ENCODE measurements around the gene GPR78. TPM values are rescaled to one million over a fixed set of nuclear protein-coding genes. Genes with fewer than 3 reads are reported as not detected.
"Not testable (repeated sequence)": the region's sequence is repeated elsewhere in the genome, so short reads cannot be mapped to it uniquely, and the experiment has no call there.

GPR78 gene
- total RNA-seq, 1 experiment from 2014 or later = not detected

GRCh38 chr4:8624601-8625272 is 44.5 kb downstream of the GPR78 start:
- DNase-seq (ENCODE audit: low spot score); in situ Hi-C loops (cut with HindIII; ENCODE audit: low sequenced_read_pairs): not testable (repeated sequence)

DNA sequence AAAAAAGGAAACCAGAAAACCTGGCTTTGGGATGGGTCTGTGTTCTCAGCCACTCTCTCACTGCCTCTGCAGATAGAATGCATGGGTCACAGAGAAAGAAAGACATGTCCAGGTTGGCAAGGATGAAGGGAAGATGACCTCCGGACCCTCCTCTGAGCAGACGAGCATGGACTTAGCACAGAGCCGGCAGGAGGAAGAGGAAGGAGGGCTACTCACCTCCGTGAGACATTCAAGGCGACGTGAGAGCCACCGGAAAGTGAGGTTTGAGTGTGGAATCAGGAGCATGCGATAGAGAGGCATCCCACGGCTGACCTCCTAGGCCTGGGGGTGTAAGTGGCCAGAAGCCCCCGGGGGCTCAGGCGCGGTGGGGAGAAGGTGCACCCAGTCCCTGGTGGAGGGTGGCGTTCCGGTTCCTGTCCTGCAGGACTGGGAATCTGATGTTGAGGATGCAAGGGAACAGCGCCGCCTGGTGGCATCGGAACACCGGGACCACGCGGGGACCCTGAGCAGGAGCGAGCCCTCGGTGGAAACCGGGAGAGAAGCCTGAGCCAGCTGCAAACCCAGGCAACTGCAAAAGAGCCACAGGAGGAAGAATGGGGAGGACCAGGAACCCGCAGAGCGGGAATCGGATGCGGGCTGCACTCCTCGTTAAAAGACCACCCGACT is 50.2 kb downstream of the GPR78 start:
- DNase-seq (ENCODE audit: low spot score); in situ Hi-C loops (cut with HindIII; ENCODE audit: low sequenced_read_pairs): not testable (repeated sequence)

DNA sequence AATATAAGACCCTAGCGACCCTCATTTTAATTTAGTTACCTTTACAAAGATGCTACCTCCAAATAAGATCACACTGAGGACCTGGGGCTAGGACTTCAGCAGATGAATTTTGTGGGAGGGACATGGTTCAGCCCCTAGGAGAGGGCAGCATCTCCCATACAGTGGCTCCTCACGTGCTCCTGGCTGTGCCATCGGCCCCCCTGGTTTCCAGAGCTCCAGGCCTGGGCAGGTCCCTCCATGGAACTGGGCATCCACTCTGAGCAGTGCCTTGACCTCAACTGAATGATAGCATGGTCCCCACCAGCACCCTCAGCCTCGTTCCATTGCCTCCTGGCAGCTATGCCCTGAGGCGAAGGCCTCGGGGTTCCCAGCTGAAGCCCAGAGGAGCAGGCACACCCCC is 51.7 kb downstream of the GPR78 start:
- in situ Hi-C loops (cut with HindIII; ENCODE audit: low sequenced_read_pairs); DNase-seq (ENCODE audit: low spot score): not testable (repeated sequence)

- in situ Hi-C loops (cut with HindIII; ENCODE audit: low sequenced_read_pairs); DNase-seq (ENCODE audit: low spot score): not testable (repeated sequence)
These were observed 54.6 kb downstream of the GPR78 start for GRCh38 chr4:8634773-8635172.

DNA sequence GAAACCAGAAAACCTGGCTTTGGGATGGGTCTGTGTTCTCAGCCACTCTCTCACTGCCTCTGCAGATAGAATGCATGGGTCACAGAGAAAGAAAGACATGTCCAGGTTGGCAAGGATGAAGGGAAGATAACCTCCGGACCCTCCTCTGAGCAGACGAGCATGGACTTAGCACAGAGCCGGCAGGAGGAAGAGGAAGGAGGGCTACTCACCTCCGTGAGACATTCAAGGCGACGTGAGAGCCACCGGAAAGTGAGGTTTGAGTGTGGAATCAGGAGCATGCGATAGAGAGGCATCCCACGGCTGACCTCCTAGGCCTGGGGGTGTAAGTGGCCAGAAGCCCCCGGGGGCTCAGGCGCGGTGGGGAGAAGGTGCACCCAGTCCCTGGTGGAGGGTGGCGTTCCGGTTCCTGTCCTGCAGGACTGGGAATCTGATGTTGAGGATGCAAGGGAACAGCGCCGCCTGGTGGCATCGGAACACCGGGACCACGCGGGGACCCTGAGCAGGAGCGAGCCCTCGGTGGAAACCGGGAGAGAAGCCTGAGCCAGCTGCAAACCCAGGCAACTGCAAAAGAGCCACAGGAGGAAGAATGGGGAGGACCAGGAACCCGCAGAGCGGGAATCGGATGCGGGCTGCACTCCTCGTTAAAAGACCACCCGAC is 55.8 kb downstream of the GPR78 start:
- DNase-seq (ENCODE audit: low spot score); in situ Hi-C loops (cut with HindIII; ENCODE audit: low sequenced_read_pairs): not testable (repeated sequence)

Other genes with a start within 250 kb of the GPR78 start
- gene ACOX3, start 139.7 kb upstream of the GPR78 start, total RNA-seq (2014; rRNA removed; shearing (Covaris generic)) = 41.8 and 46.7 TPM in 2 replicates
- 15.9 and 24.9 TPM in 2 replicates for gene TRMT44, start 139.6 kb upstream of the GPR78 start, total RNA-seq (2014; rRNA removed; shearing (Covaris generic))
- not detected in 2 replicates for gene CPZ, start 12.4 kb downstream of the GPR78 start, total RNA-seq (2014; rRNA removed; shearing (Covaris generic))

Data from G401 (cell line).